Thyroid gland (tissue), 4 donors: ENCODE measurements around the gene ADARB2.

Source experiments
- POLR2A ChIP-seq, 2 donors: fragments of 450-650 bp; IDR thresholded peaks; one replicate each; pipeline ENCODE4 v1.6.1; 2017; ENCODE audit warnings: antibody characterized with exemption in 2 of 2, mild to moderate bottlenecking in 2 of 2, moderate library complexity in 1 of 2
- TF ChIP-seq, protein P1 (sequence below), 6 experiments: fragments of 200-600 bp in 3 of 6; fragments of 450-650 bp in 3 of 6; sonication (generic) in 3 of 6; IDR thresholded peaks; one replicate each; pipeline ENCODE4 v1.5.1; 2016 to 2019; ENCODE audit warnings: antibody characterized with exemption in 6 of 6, mild to moderate bottlenecking in 2 of 6, inconsistent platforms in 1 of 6, moderate library complexity in 1 of 6

DNA sequence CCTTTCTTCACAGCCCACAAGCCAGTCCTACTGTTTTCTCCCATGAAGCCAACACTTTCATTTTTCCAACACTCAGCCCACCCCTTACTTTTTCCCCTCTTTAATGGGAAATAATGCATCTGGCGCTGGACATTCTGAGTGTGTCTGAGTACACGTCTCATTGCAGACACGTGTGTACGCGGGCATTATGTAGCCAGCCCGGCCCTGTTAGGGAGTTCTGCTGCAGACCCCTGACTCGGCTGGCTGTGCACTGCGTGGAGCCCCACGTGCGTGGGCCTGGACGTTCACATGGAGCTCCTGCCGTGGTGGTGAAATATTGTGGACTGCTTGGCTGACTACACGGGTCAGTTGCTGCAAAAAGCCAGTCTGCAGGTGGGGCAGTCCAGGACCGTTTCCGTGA lies 233.0 kb downstream of the ADARB2 start:
- TF ChIP-seq, protein P1, sequence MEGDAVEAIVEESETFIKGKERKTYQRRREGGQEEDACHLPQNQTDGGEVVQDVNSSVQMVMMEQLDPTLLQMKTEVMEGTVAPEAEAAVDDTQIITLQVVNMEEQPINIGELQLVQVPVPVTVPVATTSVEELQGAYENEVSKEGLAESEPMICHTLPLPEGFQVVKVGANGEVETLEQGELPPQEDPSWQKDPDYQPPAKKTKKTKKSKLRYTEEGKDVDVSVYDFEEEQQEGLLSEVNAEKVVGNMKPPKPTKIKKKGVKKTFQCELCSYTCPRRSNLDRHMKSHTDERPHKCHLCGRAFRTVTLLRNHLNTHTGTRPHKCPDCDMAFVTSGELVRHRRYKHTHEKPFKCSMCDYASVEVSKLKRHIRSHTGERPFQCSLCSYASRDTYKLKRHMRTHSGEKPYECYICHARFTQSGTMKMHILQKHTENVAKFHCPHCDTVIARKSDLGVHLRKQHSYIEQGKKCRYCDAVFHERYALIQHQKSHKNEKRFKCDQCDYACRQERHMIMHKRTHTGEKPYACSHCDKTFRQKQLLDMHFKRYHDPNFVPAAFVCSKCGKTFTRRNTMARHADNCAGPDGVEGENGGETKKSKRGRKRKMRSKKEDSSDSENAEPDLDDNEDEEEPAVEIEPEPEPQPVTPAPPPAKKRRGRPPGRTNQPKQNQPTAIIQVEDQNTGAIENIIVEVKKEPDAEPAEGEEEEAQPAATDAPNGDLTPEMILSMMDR (IDR thresholded peaks at IDR 0.05): no peak
- TF ChIP-seq POLR2A (IDR thresholded peaks at IDR 0.05): no peak
